ENCODE measurements around the gene CIRBP. TPM values are rescaled to one million over a fixed set of nuclear protein-coding genes. Genes with fewer than 3 reads are reported as not detected.

The CIRBP gene
- total and polyA plus RNA-seq, 2 of the 13 experiments (the other 11 are each of a cell fraction or from before 2014, with no cell fraction given), result 133 to 140 TPM

GRCh38 chr19:1253514-1254080, 15.5 kb upstream of the CIRBP start (continued):
- no peak for TF ChIP-seq ZNF598 (CRISPR knock-in tag; IDR thresholded peaks at IDR 0.05; ENCODE audit: borderline replicate concordance)
- TF ChIP-seq RFXANK (CRISPR knock-in tag; IDR thresholded peaks at IDR 0.05), result no peak
- no peak for TF ChIP-seq ZNF18 (CRISPR knock-in tag; IDR thresholded peaks at IDR 0.05; ENCODE audit: insufficient replicate concordance)
- TF ChIP-seq ZBTB3 (CRISPR knock-in tag; IDR thresholded peaks at IDR 0.05; ENCODE audit: borderline replicate concordance, low read depth), result no peak
- TF ChIP-seq ZNF335 (CRISPR knock-in tag; IDR thresholded peaks at IDR 0.05), result no peak; the same call in 1 of the 2 replicates
- TF ChIP-seq DBP (CRISPR knock-in tag; IDR thresholded peaks at IDR 0.05; ENCODE audit: not compliant biosample characterization), result no peak
- no peak for TF ChIP-seq KDM3A (CRISPR knock-in tag; IDR thresholded peaks at IDR 0.05; ENCODE audit: low read depth)
- TF ChIP-seq EP300 (IDR thresholded peaks at IDR 0.05; ENCODE audit: low read depth in 2 of 2, low read length in 2 of 2), result peak in 1 of 2 experiments; percentile 88; a peak in 2 of 4 replicates
- peak; percentile 80 for TF ChIP-seq EP300 (CRISPR knock-in tag; IDR thresholded peaks at IDR 0.05; ENCODE audit: borderline replicate concordance)
- TF ChIP-seq GPN1 (CRISPR knock-in tag; IDR thresholded peaks at IDR 0.05; ENCODE audit: borderline replicate concordance), result no peak
- no peak; the same call in 1 of the 2 replicates for TF ChIP-seq POLR2AphosphoS2 (IDR thresholded peaks at IDR 0.05; ENCODE audit: low read depth, low read length)
- TF ChIP-seq ZNF530 (CRISPR knock-in tag; IDR thresholded peaks at IDR 0.05; ENCODE audit: low read depth), result no peak
- peak; percentile 20; the same call in 1 of the 2 replicates for TF ChIP-seq KDM4B (CRISPR knock-in tag; IDR thresholded peaks at IDR 0.05)
- no peak for TF ChIP-seq ATF7 (IDR thresholded peaks at IDR 0.05)
- TF ChIP-seq ATF7 (CRISPR knock-in tag; IDR thresholded peaks at IDR 0.05), result peak; percentile 12; the same call in 1 of the 2 replicates
- no peak for TF ChIP-seq MYNN (CRISPR knock-in tag; IDR thresholded peaks at IDR 0.05; ENCODE audit: low read depth)
- TF ChIP-seq HNRNPL (IDR thresholded peaks at IDR 0.05; ENCODE audit: low read depth, low read length), result peak; percentile 86; the same call in 1 of the 2 replicates
- no peak for TF ChIP-seq STAT5B (CRISPR knock-in tag; IDR thresholded peaks at IDR 0.05)
- no peak for TF ChIP-seq THYN1 (CRISPR knock-in tag; IDR thresholded peaks at IDR 0.05; ENCODE audit: borderline replicate concordance, low read depth)
- no peak for TF ChIP-seq THAP8 (CRISPR knock-in tag; IDR thresholded peaks at IDR 0.05; ENCODE audit: borderline replicate concordance)
- TF ChIP-seq FOSL2 (CRISPR knock-in tag; IDR thresholded peaks at IDR 0.05), result peak; percentile 76
- peak; percentile 38; the same call in 1 of the 2 replicates for TF ChIP-seq GMEB1 (CRISPR knock-in tag; IDR thresholded peaks at IDR 0.05; ENCODE audit: borderline replicate concordance)
- no peak for TF ChIP-seq DZIP1 (CRISPR knock-in tag; IDR thresholded peaks at IDR 0.05)
- no peak for TF ChIP-seq XBP1 (CRISPR knock-in tag; IDR thresholded peaks at IDR 0.05)

Measured in HepG2 (cell line).